HepG2 (cell line): ENCODE results near the gene GADD45GIP1.

ENCODE experiments used
- PCBP1 ChIP-seq: fragments of 200-400 bp; formaldehyde crosslinking; IDR thresholded peaks from 2 replicates; pipeline ENCODE4 v1.6.1; 2017; ENCODE audit warnings: mild to moderate bottlenecking, low read depth, low read length, borderline replicate concordance
- RELA ChIP-seq: sonication (generic); formaldehyde crosslinking; IDR thresholded peaks from 2 replicates; pipeline ENCODE4 v1.4.0; 2020; ENCODE audit warnings: missing genetic modification reagents

- TF ChIP-seq PCBP1, result no peak
- no peak for TF ChIP-seq RELA (CRISPR knock-in tag)
Observed at GRCh38 chr19:12943437-12944044, 13.5 kb downstream of the GADD45GIP1 start.
